SU-DHL-6 (cell line): ENCODE data around the gene IGFL4.

Source experiments
- H2AFZ ChIP-seq: fragments of 200-600 bp; sonication (generic); 2 replicates; pipeline ENCODE4 v1.6.1; 2014; ENCODE audit warnings: low read depth, mild to moderate bottlenecking, moderate library complexity, mixed read lengths, antibody characterized with exemption, low read length; ENCODE audit not compliant: severe bottlenecking
- H3F3A ChIP-seq: fragments of 200-600 bp; shearing (Covaris generic); 2 replicates; pipeline ENCODE4 v1.6.0; 2016; ENCODE audit warnings: antibody characterized with exemption, mild to moderate bottlenecking; ENCODE audit not compliant: insufficient read depth
- H3K27ac ChIP-seq: fragments of 200-600 bp; sonication (generic); 2 replicates; pipeline ENCODE4 v1.5.1; 2016; ENCODE audit warnings: low read depth, mild to moderate bottlenecking, low read length, moderate library complexity, mixed read lengths
- H3K27me3 ChIP-seq: fragments of 200-600 bp; sonication (generic), shearing (Covaris generic); 2 replicates; pipeline ENCODE4 v1.6.0; 2014; ENCODE audit warnings: mild to moderate bottlenecking, low read length
- H3K36me3 ChIP-seq: fragments of 200-600 bp; sonication (generic); 2 replicates; pipeline ENCODE4 v1.6.1; 2014; ENCODE audit warnings: mild to moderate bottlenecking, low read length, mixed read lengths
- H3K4me2 ChIP-seq: fragments of 300-600, 200-600 bp; shearing (Covaris generic), sonication (generic); 2 replicates; pipeline ENCODE4 v1.6.0; 2014; ENCODE audit warnings: low read length, low read depth, mild to moderate bottlenecking; ENCODE audit not compliant: poor library complexity, severe bottlenecking
- H3K4me3 ChIP-seq: fragments of 200-600 bp; sonication (generic); 2 replicates; pipeline ENCODE4 v1.5.1; 2014; ENCODE audit warnings: antibody characterized with exemption, low read length, mild to moderate bottlenecking, mixed read lengths; ENCODE audit not compliant: insufficient read depth, poor library complexity, severe bottlenecking
- H3K79me2 ChIP-seq: fragments of 200-600 bp; sonication (generic); 2 replicates; pipeline ENCODE4 v1.6.1; 2014; ENCODE audit warnings: mild to moderate bottlenecking, low read length, moderate library complexity; ENCODE audit not compliant: insufficient read depth
- H3K9ac ChIP-seq: fragments of 200-600 bp; sonication (generic); 2 replicates; pipeline ENCODE4 v1.7.0; 2014; ENCODE audit warnings: mild to moderate bottlenecking, low read length
- H3K9me2 ChIP-seq: fragments of 200-600 bp; sonication (generic); replicated peaks from 2 replicates; pipeline ENCODE4 v1.6.1; 2014; ENCODE audit warnings: low read length; ENCODE audit not compliant: insufficient read depth
- H3K9me3 ChIP-seq: fragments of 200-600 bp; sonication (generic); 2 replicates; pipeline ENCODE4 v1.6.1; 2014; ENCODE audit warnings: low read length, mixed read lengths; ENCODE audit not compliant: insufficient read depth
- H4K20me1 ChIP-seq: fragments of 200-600 bp; sonication (generic); 2 replicates; pipeline ENCODE4 v1.6.1; 2014; ENCODE audit warnings: low read depth, mild to moderate bottlenecking, antibody characterized with exemption, low read length, moderate library complexity, mixed read lengths
- CTCF ChIP-seq: fragments of 200-600 bp; sonication (generic); IDR thresholded peaks from one replicate; pipeline ENCODE4 v1.5.1; 2017; ENCODE audit warnings: antibody characterized with exemption, mild to moderate bottlenecking, low read length, moderate library complexity; ENCODE audit not compliant: insufficient read depth, poor library complexity, severe bottlenecking
- EZH2phosphoT487 ChIP-seq: fragments of 200-600 bp; sonication (generic), shearing (Covaris generic); conservative IDR thresholded peaks from 2 replicates; pipeline ENCODE4 v1.6.1; 2018; ENCODE audit warnings: mild to moderate bottlenecking, antibody characterized with exemption, low read length, moderate library complexity, mixed read lengths

IGFL4 gene

GRCh38 chr19:46031781-46032596 is 8.8 kb downstream of the IGFL4 start:
- H3K4me2 ChIP-seq, result no peak overlapping the region
- H4K20me1 ChIP-seq, result no peaks in the 10 kb centered on the region
- H3K9me3 ChIP-seq, result peaks cover 5% of the 10 kb centered on the region; the same call in 1 of the 2 replicates

GRCh38 chr19:46030812-46031550 is 9.8 kb downstream of the IGFL4 start:
- H3K4me3 ChIP-seq, result no peak overlapping the region
- H3K79me2 ChIP-seq, result no peaks in the 10 kb centered on the region
- H3K27me3 ChIP-seq, result no peaks in the 10 kb centered on the region
- H3K9me2 ChIP-seq, result no peaks in the 10 kb centered on the region
- H3K9me3 ChIP-seq, result peaks cover 5% of the 10 kb centered on the region; the same call in 1 of the 2 replicates
- TF ChIP-seq CTCF (no peak), EZH2phosphoT487 (no peak)
- no peak overlapping the region for H3K27ac ChIP-seq
- H4K20me1 ChIP-seq, result no peaks in the 10 kb centered on the region
- no peak overlapping the region for H3K9ac ChIP-seq
- H2AFZ ChIP-seq, result no peak overlapping the region
- no peaks in the 10 kb centered on the region for H3F3A ChIP-seq
- no peaks in the 10 kb centered on the region for H3K36me3 ChIP-seq
- no peak overlapping the region for H3K4me2 ChIP-seq

More at GRCh38 chr19:46031781-46032596, 8.8 kb downstream of the IGFL4 start:
- Histone ChIP-seq H3F3A (no peaks in the 10 kb centered on the region), H3K27me3 (no peaks in the 10 kb centered on the region), H3K4me3 (no peak overlapping the region), H2AFZ (no peak overlapping the region), H3K9ac (no peak overlapping the region), H3K27ac (no peak overlapping the region), H3K36me3 (no peaks in the 10 kb centered on the region), H3K79me2 (no peaks in the 10 kb centered on the region), H3K9me2 (no peaks in the 10 kb centered on the region)
- TF ChIP-seq CTCF (no peak), EZH2phosphoT487 (no peak)

GRCh38 chr19:46025835-46026234 is 15.0 kb downstream of the IGFL4 start:
- Histone ChIP-seq H3K36me3 (no peaks in the 10 kb centered on the region), H3K27me3 (no peaks in the 10 kb centered on the region), H3F3A (no peaks in the 10 kb centered on the region), H3K4me3 (no peak overlapping the region), H3K9me2 (no peaks in the 10 kb centered on the region), H3K79me2 (no peaks in the 10 kb centered on the region), H3K27ac (no peak overlapping the region), H2AFZ (no peak overlapping the region), H3K9me3 (no peaks in the 10 kb centered on the region), H3K4me2 (no peak overlapping the region), H4K20me1 (no peaks in the 10 kb centered on the region), H3K9ac (no peak overlapping the region)
- TF ChIP-seq EZH2phosphoT487 (no peak), CTCF (no peak)
